ENCODE measurements around the gene SCAPER.
"Not testable (repeated sequence)": the region's sequence is repeated elsewhere in the genome, so short reads cannot be mapped to it uniquely, and the experiment has no call there.

The SCAPER gene

DNA sequence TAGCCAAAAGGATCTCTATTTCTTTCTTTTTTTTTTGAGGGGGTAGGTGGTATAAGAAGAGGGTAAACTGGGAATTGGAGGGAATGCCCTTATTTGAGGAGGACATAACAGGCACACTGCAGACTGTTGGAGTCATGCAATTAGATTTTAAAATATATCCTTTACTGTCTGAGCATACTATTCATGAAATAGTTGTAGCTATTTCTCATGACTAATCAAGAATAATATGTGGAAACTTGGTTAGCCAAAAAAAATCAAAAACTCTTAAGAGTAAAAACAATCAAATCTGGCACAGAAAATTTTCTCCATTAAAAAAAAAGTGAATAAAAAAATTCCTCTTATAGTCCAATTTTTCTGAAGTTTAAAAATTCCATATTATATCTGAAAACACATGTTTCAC lies 174.9 kb downstream of the SCAPER start:
- no peaks in the 10 kb centered on the region for H3K79me1 ChIP-seq (ENCODE audit: low read length)
- no peak overlapping the region for H3K56ac ChIP-seq (ENCODE audit: low read length)
- no peak overlapping the region for H3K4me2 ChIP-seq (ENCODE audit: low read length)
- no peaks in the 10 kb centered on the region for H3K4me1 ChIP-seq (ENCODE audit: control insufficient read depth, low read depth, low read length)
- no peak overlapping the region for H3K9ac ChIP-seq (ENCODE audit: low read length)
- no peak overlapping the region for H2AK5ac ChIP-seq (ENCODE audit: low read length)
- no peak overlapping the region for H3K23ac ChIP-seq (ENCODE audit: low read length)
- no peak overlapping the region for H4K5ac ChIP-seq (ENCODE audit: low read length)
- H3K36me3 ChIP-seq (ENCODE audit: control insufficient read depth, insufficient read depth, low read length), result no peaks in the 10 kb centered on the region
- no peak overlapping the region for H3K27ac ChIP-seq (ENCODE audit: low read depth, low read length)
- no peak overlapping the region for H4K8ac ChIP-seq (ENCODE audit: low read depth, low read length)
- H3K27me3 ChIP-seq (ENCODE audit: insufficient read depth, low read length, poor library complexity), result no peaks in the 10 kb centered on the region
- H3K79me2 ChIP-seq (ENCODE audit: control insufficient read depth, insufficient read depth, low read length), result no peaks in the 10 kb centered on the region
- H2BK15ac ChIP-seq (replicated peaks; ENCODE audit: low read depth), result no peak overlapping the region
- H3K4me3 ChIP-seq (ENCODE audit: low read length), result no peak overlapping the region
- H3K18ac ChIP-seq (ENCODE audit: low read length), result no peak overlapping the region
- no peak overlapping the region for H2BK5ac ChIP-seq (ENCODE audit: low read length)
- H3K4ac ChIP-seq (ENCODE audit: low read depth, low read length), result no peak overlapping the region
- no peak for DNase-seq
- no peak overlapping the region for H2BK120ac ChIP-seq (ENCODE audit: low read depth, low read length)

DNA sequence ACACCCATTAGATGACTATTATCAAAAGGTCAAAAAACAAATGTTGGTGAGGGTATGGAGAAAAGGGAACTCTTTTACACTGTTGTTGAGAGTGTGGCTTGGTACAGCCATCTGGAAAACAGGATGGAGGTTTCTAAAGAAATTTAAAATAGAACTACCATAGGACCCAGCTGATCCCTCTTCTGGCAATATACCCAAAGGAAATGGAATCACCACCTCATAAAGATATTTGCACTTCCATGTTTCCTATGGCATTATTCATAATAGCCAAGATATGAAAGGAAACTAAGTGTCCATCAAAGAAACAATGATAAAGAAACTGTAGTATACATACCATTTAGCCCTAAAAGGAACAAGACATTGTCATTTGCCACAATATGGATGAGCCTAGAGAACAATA lies 186.3 kb downstream of the SCAPER start:
- H3K27me3 ChIP-seq (ENCODE audit: insufficient read depth, low read length, poor library complexity), result no peaks in the 10 kb centered on the region

DNA sequence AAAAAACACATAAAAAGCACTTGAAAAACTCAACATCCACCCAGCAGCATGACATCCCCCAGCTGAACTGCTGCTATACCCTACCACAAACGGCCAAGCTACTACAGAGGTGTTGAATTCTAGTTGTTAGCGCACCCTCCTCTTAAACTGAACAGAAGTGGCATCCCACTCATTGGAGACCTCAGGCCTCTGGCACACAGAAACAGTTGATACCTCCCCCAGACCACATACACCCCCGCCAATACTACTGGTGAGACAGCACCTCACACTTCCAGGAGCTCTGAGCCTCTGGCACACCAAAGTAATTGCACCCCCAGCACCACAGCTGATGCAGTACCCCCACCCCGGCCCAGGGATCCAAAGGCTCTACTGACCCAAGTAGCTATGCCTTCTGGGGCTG lies 190.2 kb downstream of the SCAPER start:
- H3K27ac ChIP-seq (ENCODE audit: low read depth, low read length), result no peak overlapping the region
- DNase-seq, result no peak
- H2AK5ac ChIP-seq (ENCODE audit: low read length), result no peak overlapping the region
- no peak overlapping the region for H3K4me3 ChIP-seq (ENCODE audit: low read length)
- no peak overlapping the region for H3K4ac ChIP-seq (ENCODE audit: low read depth, low read length)
- no peak overlapping the region for H2BK15ac ChIP-seq (replicated peaks; ENCODE audit: low read depth)
- no CpG with 5 or more reads among the region's 4 CpGs for WGBS (ENCODE audit: extremely low coverage, insufficient coverage, low lambda C conversion rate)
- no peak overlapping the region for H3K9ac ChIP-seq (ENCODE audit: low read length)
- no peak overlapping the region for H2BK5ac ChIP-seq (ENCODE audit: low read length)
- no peaks in the 10 kb centered on the region for H3K79me1 ChIP-seq (ENCODE audit: low read length)
- H3K4me2 ChIP-seq (ENCODE audit: low read length), result no peak overlapping the region
- no peaks in the 10 kb centered on the region for H3K27me3 ChIP-seq (ENCODE audit: insufficient read depth, low read length, poor library complexity)
- no peak overlapping the region for H2BK120ac ChIP-seq (ENCODE audit: low read depth, low read length)
- no peak overlapping the region for H3K23ac ChIP-seq (ENCODE audit: low read length)
- H3K18ac ChIP-seq (ENCODE audit: low read length), result no peak overlapping the region
- no peaks in the 10 kb centered on the region for H3K4me1 ChIP-seq (ENCODE audit: control insufficient read depth, low read depth, low read length)
- H3K79me2 ChIP-seq (ENCODE audit: control insufficient read depth, insufficient read depth, low read length), result no peaks in the 10 kb centered on the region
- no peak overlapping the region for H4K5ac ChIP-seq (ENCODE audit: low read length)
- no peaks in the 10 kb centered on the region for H3K36me3 ChIP-seq (ENCODE audit: control insufficient read depth, insufficient read depth, low read length)
- no peak overlapping the region for H3K56ac ChIP-seq (ENCODE audit: low read length)
- H4K8ac ChIP-seq (ENCODE audit: low read depth, low read length), result no peak overlapping the region

More for the DNA sequence above, 186.3 kb downstream of the SCAPER start:
- no peaks in the 10 kb centered on the region for H3K36me3 ChIP-seq (ENCODE audit: control insufficient read depth, insufficient read depth, low read length)
- H3K4me3 ChIP-seq (ENCODE audit: low read length), result no peak overlapping the region
- H4K5ac ChIP-seq (ENCODE audit: low read length), result no peak overlapping the region
- no peak overlapping the region for H4K8ac ChIP-seq (ENCODE audit: low read depth, low read length)
- H3K79me2 ChIP-seq (ENCODE audit: control insufficient read depth, insufficient read depth, low read length), result no peaks in the 10 kb centered on the region
- no peak overlapping the region for H3K23ac ChIP-seq (ENCODE audit: low read length)
- no peak overlapping the region for H3K4me2 ChIP-seq (ENCODE audit: low read length)
- H2BK120ac ChIP-seq (ENCODE audit: low read depth, low read length), result no peak overlapping the region
- H3K4ac ChIP-seq (ENCODE audit: low read depth, low read length), result no peak overlapping the region
- no peak for DNase-seq
- H3K27ac ChIP-seq (ENCODE audit: low read depth, low read length), result no peak overlapping the region
- H3K9ac ChIP-seq (ENCODE audit: low read length), result no peak overlapping the region
- no peaks in the 10 kb centered on the region for H3K79me1 ChIP-seq (ENCODE audit: low read length)
- H2BK5ac ChIP-seq (ENCODE audit: low read length), result no peak overlapping the region
- H2BK15ac ChIP-seq (replicated peaks; ENCODE audit: low read depth), result no peak overlapping the region
- no peak overlapping the region for H3K56ac ChIP-seq (ENCODE audit: low read length)
- no peaks in the 10 kb centered on the region for H3K4me1 ChIP-seq (ENCODE audit: control insufficient read depth, low read depth, low read length)
- no peak overlapping the region for H3K18ac ChIP-seq (ENCODE audit: low read length)
- H2AK5ac ChIP-seq (ENCODE audit: low read length), result no peak overlapping the region

DNA sequence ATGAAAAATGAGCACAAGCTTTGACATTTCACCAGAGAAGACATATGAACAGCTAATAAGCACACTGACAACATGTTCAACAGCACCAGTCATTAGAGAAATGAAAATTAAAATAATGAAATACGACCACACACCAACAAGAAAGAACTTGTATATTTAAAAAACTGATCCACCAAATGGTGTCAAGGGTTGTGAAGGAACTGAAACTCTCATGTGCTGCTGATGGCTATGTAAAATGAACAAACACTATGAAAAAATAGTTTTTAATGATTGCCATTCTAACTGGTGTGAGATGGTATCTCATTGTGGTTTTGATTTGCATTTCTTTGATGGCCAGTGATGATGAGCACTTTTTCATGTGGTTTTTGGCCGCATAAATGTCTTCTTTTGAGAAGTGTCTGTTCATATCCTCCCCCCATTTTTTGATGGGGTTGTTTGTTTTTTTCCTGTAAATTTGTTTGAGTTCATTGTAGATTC lies 193.8 kb downstream of the SCAPER start:
- no CpG with 5 or more reads among the region's 2 CpGs for WGBS (ENCODE audit: extremely low coverage, insufficient coverage, low lambda C conversion rate)
- Histone ChIP-seq H3K27ac (ENCODE audit: low read depth, low read length) (no peak overlapping the region), H3K4ac (ENCODE audit: low read depth, low read length) (no peak overlapping the region), H3K36me3 (ENCODE audit: control insufficient read depth, insufficient read depth, low read length) (no peaks in the 10 kb centered on the region), H3K23ac (ENCODE audit: low read length) (no peak overlapping the region), H4K8ac (ENCODE audit: low read depth, low read length) (no peak overlapping the region), H3K27me3 (ENCODE audit: insufficient read depth, low read length, poor library complexity) (no peaks in the 10 kb centered on the region), H3K56ac (ENCODE audit: low read length) (no peak overlapping the region), H2BK5ac (ENCODE audit: low read length) (no peak overlapping the region), H3K79me1 (ENCODE audit: low read length) (no peaks in the 10 kb centered on the region), H3K4me2 (ENCODE audit: low read length) (no peak overlapping the region), H3K79me2 (ENCODE audit: control insufficient read depth, insufficient read depth, low read length) (no peaks in the 10 kb centered on the region), H3K4me1 (ENCODE audit: control insufficient read depth, low read depth, low read length) (no peaks in the 10 kb centered on the region), H3K18ac (ENCODE audit: low read length) (no peak overlapping the region), H2BK120ac (ENCODE audit: low read depth, low read length) (no peak overlapping the region), H2AK5ac (ENCODE audit: low read length) (no peak overlapping the region), H4K5ac (ENCODE audit: low read length) (no peak overlapping the region), H3K9ac (ENCODE audit: low read length) (no peak overlapping the region), H2BK15ac (replicated peaks; ENCODE audit: low read depth) (no peak overlapping the region), H3K4me3 (ENCODE audit: low read length) (no peak overlapping the region)
- DNase-seq, result no peak

DNA sequence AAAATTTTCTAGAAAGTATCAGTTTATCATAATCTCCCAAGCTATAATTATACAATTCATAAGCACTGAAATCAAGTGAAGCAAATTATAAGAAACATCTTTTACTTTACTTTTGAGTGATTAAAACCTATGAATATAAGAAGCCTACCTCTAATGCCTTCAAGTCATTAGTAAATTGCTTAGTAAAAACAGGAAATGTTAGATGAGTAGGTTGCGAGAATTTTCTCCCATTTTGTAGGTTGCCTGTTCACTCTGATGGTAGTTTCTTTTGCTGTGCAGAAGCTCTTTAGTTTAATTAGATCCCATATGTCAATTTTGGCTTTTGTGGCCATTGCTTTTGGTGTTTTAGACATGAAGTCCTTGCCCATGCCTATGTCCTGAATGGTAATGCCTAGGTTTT lies 201.1 kb downstream of the SCAPER start:
- not testable (repeated sequence) for H3K4me3 ChIP-seq (ENCODE audit: low read length); DNase-seq; H3K27ac ChIP-seq (ENCODE audit: low read depth, low read length); H3K56ac ChIP-seq (ENCODE audit: low read length); H3K79me2 ChIP-seq (ENCODE audit: control insufficient read depth, insufficient read depth, low read length); H4K8ac ChIP-seq (ENCODE audit: low read depth, low read length); H3K4me2 ChIP-seq (ENCODE audit: low read length); H3K9ac ChIP-seq (ENCODE audit: low read length); H3K23ac ChIP-seq (ENCODE audit: low read length); H2BK5ac ChIP-seq (ENCODE audit: low read length); H2AK5ac ChIP-seq (ENCODE audit: low read length); H3K4ac ChIP-seq (ENCODE audit: low read depth, low read length); H3K36me3 ChIP-seq (ENCODE audit: control insufficient read depth, insufficient read depth, low read length); H3K18ac ChIP-seq (ENCODE audit: low read length); H2BK15ac ChIP-seq (replicated peaks; ENCODE audit: low read depth); H3K4me1 ChIP-seq (ENCODE audit: control insufficient read depth, low read depth, low read length); H3K27me3 ChIP-seq (ENCODE audit: insufficient read depth, low read length, poor library complexity); H3K79me1 ChIP-seq (ENCODE audit: low read length); H2BK120ac ChIP-seq (ENCODE audit: low read depth, low read length); H4K5ac ChIP-seq (ENCODE audit: low read length)
- WGBS (ENCODE audit: extremely low coverage, insufficient coverage, low lambda C conversion rate), result no CpG with 5 or more reads among the region's 1 CpG

DNA sequence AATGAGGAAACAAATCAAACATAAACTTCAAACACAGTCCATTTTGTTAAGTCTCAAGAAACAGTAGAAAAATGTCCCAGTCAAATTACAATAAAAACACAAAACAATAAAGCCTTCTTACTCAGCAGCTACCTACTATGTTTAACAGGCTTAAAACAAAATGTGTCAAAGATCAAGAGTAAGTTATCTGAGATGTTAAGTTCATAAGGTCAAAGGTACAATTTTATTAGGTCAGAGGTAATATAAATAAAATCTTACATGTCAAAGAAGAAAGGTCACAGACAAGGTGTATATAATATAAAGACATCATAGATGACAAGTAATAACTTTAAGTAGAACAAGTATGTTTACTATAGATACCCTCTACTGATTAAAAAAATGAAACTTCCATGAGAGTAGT lies 208.3 kb downstream of the SCAPER start:
- Histone ChIP-seq H3K27ac (ENCODE audit: low read depth, low read length) (no peak overlapping the region), H3K4me3 (ENCODE audit: low read length) (no peak overlapping the region), H2BK5ac (ENCODE audit: low read length) (no peak overlapping the region), H3K36me3 (ENCODE audit: control insufficient read depth, insufficient read depth, low read length) (no peaks in the 10 kb centered on the region), H3K79me1 (ENCODE audit: low read length) (no peaks in the 10 kb centered on the region), H3K27me3 (ENCODE audit: insufficient read depth, low read length, poor library complexity) (no peaks in the 10 kb centered on the region), H3K4me2 (ENCODE audit: low read length) (no peak overlapping the region), H4K8ac (ENCODE audit: low read depth, low read length) (no peak overlapping the region), H3K4me1 (ENCODE audit: control insufficient read depth, low read depth, low read length) (no peaks in the 10 kb centered on the region), H2AK5ac (ENCODE audit: low read length) (no peak overlapping the region), H3K18ac (ENCODE audit: low read length) (no peak overlapping the region), H3K9ac (ENCODE audit: low read length) (no peak overlapping the region), H3K79me2 (ENCODE audit: control insufficient read depth, insufficient read depth, low read length) (no peaks in the 10 kb centered on the region), H3K56ac (ENCODE audit: low read length) (no peak overlapping the region), H4K5ac (ENCODE audit: low read length) (no peak overlapping the region), H3K23ac (ENCODE audit: low read length) (no peak overlapping the region), H3K4ac (ENCODE audit: low read depth, low read length) (no peak overlapping the region), H2BK120ac (ENCODE audit: low read depth, low read length) (no peak overlapping the region), H2BK15ac (replicated peaks; ENCODE audit: low read depth) (no peak overlapping the region)
- DNase-seq, result no peak

All from mesendoderm (in vitro differentiated cells).